Measurements from ENCODE around the gene ACTR3. TPM values are rescaled to one million over a fixed set of nuclear protein-coding genes. Genes with fewer than 3 reads are reported as not detected.
A peak's percentile ranks its signal among the peaks of the same experiment; 100 is the strongest.

ACTR3 gene
- total RNA-seq, 2 experiments from 2014 or later = 442 to 449 TPM

- no peak for TF ChIP-seq CTCF (IDR thresholded peaks at IDR 0.05)
- no peak for DNase-seq
- ChIA-PET CTCF (no interaction called here), POLR2A (interaction anchor here (1.0 kb wide), 1 partner anchor 14 kb away, joined by 5 read pairs; no protein-coding TSS in a partner anchor)
- Mint-ChIP-seq H3K9me3 (peaks cover 2% of the 10 kb centered on the region), H3K27me3 (no peaks in the 10 kb centered on the region), H3K4me3 (no peak overlapping the region), H3K36me3 (ENCODE audit: low read depth) (peaks cover 57% of the 10 kb centered on the region), H3K4me1 (ENCODE audit: low read depth) (peaks cover 39% of the 10 kb centered on the region), H3K27ac (peak overlapping the region; percentile 28)
- intact Hi-C loops (cut with micrococcal nuclease) = loop anchor here (5.0 kb wide), 1 partner anchor 34 kb away; no protein-coding TSS in a partner anchor
- ATAC-seq = no peak
Observed at GRCh38 chr2:113920996-113921395, 31.1 kb downstream of the ACTR3 start.

GRCh38 chr2:113922335-113922734 lies 32.4 kb downstream of the ACTR3 start:
- H3K36me3 Mint-ChIP-seq (ENCODE audit: low read depth) = peaks cover 55% of the 10 kb centered on the region
- H3K4me3 Mint-ChIP-seq = no peak overlapping the region
- intact Hi-C loops (cut with micrococcal nuclease) = loop anchor here (5.0 kb wide), 1 partner anchor 35 kb away; no protein-coding TSS in a partner anchor
- peaks cover 2% of the 10 kb centered on the region for H3K9me3 Mint-ChIP-seq
- DNase-seq (no peak), ATAC-seq (no peak)
- peaks cover 32% of the 10 kb centered on the region for H3K4me1 Mint-ChIP-seq (ENCODE audit: low read depth)
- CTCF ChIA-PET = no interaction called here
- POLR2A ChIA-PET = no interaction called here
- H3K27ac Mint-ChIP-seq = no peak overlapping the region
- no peaks in the 10 kb centered on the region for H3K27me3 Mint-ChIP-seq
- TF ChIP-seq CTCF (IDR thresholded peaks at IDR 0.05) = no peak

- H3K4me3 Mint-ChIP-seq = no peak overlapping the region
- CTCF ChIA-PET = no interaction called here
- no peak overlapping the region for H3K27ac Mint-ChIP-seq
- peaks cover 50% of the 10 kb centered on the region for H3K36me3 Mint-ChIP-seq (ENCODE audit: low read depth)
- POLR2A ChIA-PET = no interaction called here
- TF ChIP-seq CTCF (IDR thresholded peaks at IDR 0.05) = no peak
- peaks cover 27% of the 10 kb centered on the region for H3K4me1 Mint-ChIP-seq (ENCODE audit: low read depth)
- H3K27me3 Mint-ChIP-seq = no peaks in the 10 kb centered on the region
- intact Hi-C loops (cut with micrococcal nuclease) = loop anchor here (5.0 kb wide), 1 partner anchor 35 kb away; no protein-coding TSS in a partner anchor
- ATAC-seq (peak; percentile 42), DNase-seq (no peak)
- H3K9me3 Mint-ChIP-seq = peaks cover 2% of the 10 kb centered on the region
Observed at GRCh38 chr2:113922784-113923183, 32.9 kb downstream of the ACTR3 start.

- Mint-ChIP-seq H3K9me3 (peaks cover 2% of the 10 kb centered on the region), H3K27me3 (no peaks in the 10 kb centered on the region), H3K4me3 (no peak overlapping the region), H3K27ac (no peak overlapping the region), H3K36me3 (ENCODE audit: low read depth) (peaks cover 52% of the 10 kb centered on the region), H3K4me1 (ENCODE audit: low read depth) (peaks cover 30% of the 10 kb centered on the region)
- ChIA-PET POLR2A (no interaction called here), CTCF (no interaction called here)
- intact Hi-C loops (cut with micrococcal nuclease) = no loop called here
- DNase-seq (no peak), ATAC-seq (no peak)
- TF ChIP-seq CTCF (IDR thresholded peaks at IDR 0.05) = no peak
Observed at GRCh38 chr2:113925884-113926283, 36.0 kb downstream of the ACTR3 start.

GRCh38 chr2:113926314-113926713 lies 36.4 kb downstream of the ACTR3 start:
- ChIA-PET CTCF (no interaction called here), POLR2A (no interaction called here)
- no peak for TF ChIP-seq CTCF (IDR thresholded peaks at IDR 0.05)
- intact Hi-C loops (cut with micrococcal nuclease) = no loop called here
- H3K27me3 Mint-ChIP-seq = no peaks in the 10 kb centered on the region
- no peak overlapping the region for H3K4me3 Mint-ChIP-seq
- H3K36me3 Mint-ChIP-seq (ENCODE audit: low read depth) = peaks cover 50% of the 10 kb centered on the region
- H3K9me3 Mint-ChIP-seq = peaks cover 2% of the 10 kb centered on the region
- H3K27ac Mint-ChIP-seq = peak overlapping the region; percentile 69
- DNase-seq = no peak
- ATAC-seq = no peak
- H3K4me1 Mint-ChIP-seq (ENCODE audit: low read depth) = peaks cover 29% of the 10 kb centered on the region

Measured in activated CD8-positive, alpha-beta T cell treated with anti-CD3 and anti-CD28 coated beads for 36 hours (primary cell).